NCI-H146 (cell line): ENCODE data around the gene ISY1.
"Not testable (repeated sequence)": the region's sequence is repeated elsewhere in the genome, so short reads cannot be mapped to it uniquely, and the experiment has no call there.

Experiments
- DNase-seq: peaks from one replicate; lab custom pipeline; 2025; lab: John Stamatoyannopoulos, UW

The ISY1 gene

DNA sequence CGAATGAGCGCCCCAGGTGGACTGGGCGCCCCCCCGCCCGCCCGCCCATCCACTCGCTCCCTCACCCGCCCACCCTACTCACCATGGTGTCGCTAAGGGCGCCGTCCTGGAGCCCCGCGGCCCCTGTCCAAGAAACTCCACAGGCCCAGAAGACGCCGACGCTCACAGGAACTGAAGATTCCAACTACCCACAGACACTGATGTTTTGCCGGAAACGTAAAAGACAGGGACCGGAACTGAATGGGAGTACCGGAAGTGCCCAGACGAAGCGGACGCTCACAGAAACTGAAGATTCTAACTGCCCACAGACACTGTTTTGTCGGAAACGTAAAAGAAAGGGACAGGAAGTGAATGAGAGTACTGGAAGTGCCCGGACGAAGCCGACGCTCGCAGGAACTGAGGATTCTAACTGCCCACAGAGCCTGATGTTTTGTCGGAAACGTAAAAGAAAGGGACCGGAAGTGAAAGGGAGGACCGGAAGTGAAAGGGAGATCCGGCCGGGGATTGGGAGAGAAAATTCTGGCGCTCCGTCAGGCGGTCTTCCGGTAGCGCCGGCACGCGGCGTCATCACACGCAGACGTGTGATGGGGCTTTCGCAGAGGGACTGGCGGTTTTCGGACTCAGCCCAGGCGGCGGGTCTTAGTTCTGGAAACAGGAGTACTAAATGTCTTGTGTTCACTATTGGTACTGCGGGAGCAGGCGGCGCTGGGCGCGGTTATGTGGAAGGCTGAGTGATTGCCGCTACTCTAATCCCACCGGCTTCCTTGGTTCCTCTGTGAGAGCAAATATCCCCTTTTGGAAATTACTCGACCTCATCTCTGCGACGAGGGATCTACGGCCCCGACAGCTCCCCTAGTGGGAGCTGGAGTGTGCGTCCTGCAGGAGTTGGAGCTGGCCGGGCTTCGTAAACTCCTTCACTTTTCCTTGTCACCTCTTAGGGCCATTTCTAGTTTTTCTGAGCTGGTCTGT lies at the start of gene ISY1:
ISY1 (minus strand) TSS at position 173 of the 969 bp plus-strand sequence; CDS start at position 85, 88 bp downstream.
- peak; percentile 98 for DNase-seq

DNA sequence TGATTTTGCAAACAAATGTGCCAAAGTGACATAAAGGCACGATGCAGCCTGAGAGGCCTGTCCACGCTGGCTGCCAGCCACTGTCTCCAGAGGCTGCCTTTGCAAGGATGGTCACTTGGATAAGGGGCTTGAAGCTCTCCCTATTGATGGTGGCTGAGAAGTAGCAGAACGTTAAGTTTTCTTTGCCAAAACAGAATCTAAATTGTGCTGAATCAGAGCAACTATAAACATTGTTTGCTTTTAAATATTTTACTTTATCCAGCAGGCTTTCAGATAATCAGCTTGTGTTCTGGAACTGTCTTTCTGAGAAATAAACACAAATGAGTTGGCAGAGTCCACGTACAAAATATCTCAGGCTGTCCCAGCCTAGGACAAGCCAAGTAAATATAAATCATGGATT lies 46.6 kb upstream of the ISY1 start:
- no peak for DNase-seq

DNA sequence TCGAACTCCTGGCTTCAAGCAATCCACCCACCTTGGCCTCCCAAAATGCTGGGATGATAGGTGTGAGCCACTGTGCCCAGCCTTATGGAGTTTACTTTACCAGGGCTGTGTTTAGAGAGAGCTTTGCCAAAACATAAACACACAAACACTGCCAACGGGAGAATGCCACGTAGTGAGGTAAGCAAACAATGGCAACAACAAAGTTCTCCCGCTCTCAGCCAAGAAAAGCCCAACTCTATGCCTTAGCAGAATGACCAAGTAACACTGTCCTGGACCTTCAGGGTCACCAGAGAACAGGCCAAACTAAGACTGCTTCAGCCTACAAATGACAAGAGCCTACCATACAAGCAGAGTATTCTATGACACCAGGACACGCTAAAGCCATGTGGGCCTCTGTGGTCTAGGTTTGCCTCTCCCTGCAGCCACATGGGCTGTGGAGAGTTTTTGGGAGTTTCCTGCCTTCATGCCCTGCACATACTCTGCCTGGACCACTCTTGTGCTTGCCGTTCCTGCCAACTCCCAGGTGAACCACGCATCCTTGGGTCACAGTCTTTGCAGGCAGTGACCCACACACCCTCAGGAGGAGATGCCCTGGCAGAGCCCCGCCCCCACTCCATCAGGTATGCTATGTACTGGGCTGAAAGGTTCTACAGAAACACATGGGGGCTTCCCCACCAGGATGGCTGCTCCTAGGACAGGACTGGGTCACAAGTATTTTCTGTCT lies 44.4 kb upstream of the ISY1 start:
- no peak for DNase-seq

DNA sequence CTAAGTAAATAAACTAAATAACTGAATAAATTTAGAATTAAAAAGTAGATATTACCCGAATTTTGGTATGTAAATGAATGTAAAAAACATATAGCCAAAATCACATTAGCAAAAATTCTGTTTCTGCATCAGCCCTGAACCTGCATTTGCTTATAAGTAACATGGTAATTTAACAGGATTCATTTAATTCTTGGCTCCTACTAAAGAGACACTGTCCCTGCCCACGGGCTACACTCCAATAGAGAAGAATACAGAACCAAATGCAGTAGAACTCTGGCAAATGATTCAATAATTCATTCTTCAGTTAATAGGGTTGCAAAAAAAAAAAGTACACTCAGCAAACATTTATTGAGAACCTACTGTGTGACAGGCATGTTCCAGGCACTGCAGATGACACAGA lies 43.6 kb upstream of the ISY1 start:
- DNase-seq, result no peak

DNA sequence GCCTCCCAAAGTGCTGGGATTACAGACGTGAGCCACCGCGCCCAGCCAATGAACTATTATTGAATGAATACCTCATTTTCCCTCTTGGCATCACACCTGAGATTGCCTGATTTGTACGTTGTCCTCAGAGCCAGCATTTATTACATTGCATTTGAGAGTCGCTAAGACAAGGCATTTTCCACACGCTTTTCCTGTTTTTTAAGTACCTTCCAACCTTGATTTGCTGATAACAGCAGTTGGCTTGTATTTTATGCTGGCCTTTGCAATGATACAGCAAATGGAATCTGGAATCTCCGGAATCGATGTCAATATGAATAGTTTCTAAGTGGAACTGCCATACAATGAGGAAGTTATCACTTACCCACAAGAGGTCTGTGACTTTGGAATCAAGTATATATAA lies 38.5 kb upstream of the ISY1 start:
- DNase-seq, result no peak

DNA sequence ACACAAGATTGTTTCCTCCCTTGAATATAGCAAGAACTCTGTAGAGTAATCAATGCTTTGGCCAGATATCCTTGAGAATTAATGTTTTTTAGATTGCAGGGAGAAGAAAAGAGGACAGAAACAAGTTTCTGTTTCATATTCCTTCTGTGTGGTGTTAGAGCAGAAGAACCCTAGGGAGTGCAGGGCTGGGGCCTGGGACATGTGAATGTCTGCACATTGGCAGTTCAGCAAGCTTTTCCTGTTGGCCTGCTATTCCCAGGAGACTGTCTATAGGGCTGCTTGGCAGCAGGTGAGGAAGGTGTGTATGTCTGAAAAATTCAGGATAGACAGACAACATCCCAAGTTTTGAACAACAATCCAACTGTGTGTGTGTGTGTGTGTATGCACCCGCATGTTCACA lies 36.5 kb upstream of the ISY1 start:
- DNase-seq, result no peak

DNA sequence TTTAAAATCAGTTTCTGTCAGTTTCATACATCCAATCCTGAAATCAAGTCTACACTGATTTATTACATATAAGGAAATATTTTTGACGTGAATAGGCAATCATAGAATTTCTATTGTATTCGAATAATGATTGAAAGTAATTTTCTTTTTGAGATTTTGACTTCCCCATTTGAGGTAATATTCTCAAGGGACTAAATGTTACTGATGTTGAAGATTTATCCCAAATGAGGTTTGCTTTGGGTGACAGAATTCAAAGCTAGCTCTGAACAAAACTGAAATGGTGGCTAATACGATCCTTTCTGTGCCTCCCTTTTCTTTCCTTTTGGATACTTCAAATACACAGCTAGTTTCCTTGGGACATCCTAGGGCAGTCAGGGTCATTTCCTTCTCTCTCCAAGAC lies 35.7 kb upstream of the ISY1 start:
- no peak for DNase-seq

DNA sequence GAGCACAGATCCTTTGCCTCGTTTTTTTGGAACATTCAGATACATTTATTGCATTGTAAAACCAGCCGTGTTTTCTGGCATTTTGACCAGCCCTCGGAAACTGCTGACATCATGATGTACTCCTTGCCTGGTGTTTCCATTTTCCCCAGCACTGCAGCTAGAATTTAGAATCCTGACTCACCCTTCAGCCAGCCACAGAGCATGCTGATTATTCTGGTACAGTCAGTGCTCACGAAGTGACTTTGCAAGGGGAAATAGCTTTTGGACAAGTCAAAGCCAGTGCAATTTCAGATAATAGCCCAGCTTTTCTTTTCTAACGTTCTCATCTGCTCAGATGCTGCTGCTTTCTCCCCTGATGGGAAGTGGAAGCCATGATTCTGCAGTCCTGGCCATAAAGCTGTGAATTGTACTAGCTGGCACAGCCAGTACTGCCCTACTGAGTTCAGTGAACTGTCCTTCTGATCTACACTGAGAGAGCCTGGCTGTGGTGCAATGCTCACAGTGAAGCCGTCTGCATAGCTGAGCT lies 34.9 kb upstream of the ISY1 start:
- no peak for DNase-seq

DNA sequence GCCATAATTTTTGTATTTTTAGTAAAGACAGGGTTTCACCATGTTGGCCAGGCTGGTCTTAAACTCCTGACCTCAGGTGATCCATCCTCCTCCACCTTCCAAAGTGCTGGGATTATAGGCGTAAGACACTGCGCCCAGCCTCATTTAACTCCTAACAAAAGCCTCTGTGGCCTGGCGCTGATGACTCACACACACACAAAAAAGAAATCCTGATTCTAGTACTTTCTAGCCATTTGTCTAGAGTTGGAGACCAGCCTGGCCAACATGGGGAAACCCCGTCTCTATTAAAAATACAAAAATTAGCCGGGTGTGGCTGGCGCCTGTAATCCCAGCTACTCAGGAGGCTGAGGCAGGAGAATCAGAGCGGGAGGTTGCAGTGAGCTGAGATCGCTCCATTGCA lies 28.9 kb upstream of the ISY1 start:
- DNase-seq, result not testable (repeated sequence)

DNA sequence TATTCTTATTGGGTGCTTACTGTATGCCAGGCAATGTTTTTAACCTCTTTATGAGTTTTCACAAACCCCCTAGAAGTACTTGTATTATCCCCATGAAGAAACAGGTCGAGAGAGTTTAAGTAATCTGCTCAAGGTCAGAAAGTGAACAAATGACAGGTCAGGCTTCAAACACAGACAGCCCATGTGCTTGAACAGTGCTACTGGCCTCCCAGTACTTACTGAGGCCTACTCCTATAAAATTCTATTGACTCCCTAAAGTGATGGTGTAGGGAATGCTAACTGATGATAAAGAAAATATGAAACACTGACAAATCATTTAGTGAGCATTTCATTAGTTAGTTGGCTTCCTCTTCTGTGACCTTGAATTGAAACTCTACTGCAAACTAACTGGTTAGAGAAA lies 27.0 kb upstream of the ISY1 start:
- DNase-seq, result no peak

DNA sequence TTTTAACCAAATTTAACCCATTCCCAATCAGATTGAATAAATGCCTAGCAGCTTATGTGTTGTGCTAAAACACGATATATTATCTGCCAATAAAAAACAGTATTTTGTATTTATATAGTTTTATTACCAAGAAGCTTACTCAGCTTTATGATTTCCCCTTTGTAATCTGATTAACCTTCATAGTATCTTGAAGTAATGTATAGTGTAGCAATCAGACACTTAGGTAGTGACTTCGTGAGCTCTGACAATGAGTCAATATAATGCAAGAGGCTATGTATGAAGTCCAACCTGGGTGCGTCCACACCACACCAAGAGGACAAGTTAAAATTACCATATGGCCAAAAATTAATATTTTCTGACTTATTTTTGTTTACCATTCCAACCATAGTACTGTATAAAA lies 24.9 kb upstream of the ISY1 start:
- DNase-seq, result no peak

DNA sequence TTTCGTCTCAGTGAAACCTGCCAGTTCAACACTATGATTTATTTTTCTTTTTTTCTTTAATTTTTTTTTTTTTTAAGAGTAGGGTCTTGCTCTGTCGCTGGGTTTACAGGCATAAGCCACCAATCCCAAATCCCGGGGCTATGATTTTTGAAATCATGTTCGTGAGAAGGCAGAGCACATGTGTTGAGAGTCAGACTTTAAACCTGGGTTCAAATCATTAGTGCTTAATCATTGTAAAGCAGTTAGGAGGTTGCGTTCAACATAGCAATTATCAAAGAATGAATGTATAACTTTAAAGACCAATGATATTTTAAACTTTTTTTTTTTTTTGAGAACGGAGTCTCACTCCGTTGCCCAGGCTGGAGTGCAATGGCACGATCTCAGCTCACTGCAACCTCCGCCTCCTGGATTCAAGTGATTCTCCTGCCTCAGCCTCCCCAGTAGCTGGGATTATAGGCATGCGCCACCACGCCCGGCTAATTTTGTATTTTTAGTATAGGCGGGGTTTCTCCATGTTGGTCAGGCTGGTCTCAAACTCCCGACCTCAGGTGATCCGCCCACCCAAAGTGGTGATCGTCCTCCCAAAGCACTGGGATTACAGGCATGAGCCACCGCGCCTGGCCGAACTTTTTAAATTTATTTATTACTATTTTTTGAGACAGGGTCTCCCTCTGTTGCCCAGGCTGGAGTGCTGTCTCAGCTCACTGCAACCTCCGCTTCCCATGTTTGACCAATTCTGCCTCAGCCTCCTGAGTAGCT lies 24.1 kb upstream of the ISY1 start:
- not testable (repeated sequence) for DNase-seq

DNA sequence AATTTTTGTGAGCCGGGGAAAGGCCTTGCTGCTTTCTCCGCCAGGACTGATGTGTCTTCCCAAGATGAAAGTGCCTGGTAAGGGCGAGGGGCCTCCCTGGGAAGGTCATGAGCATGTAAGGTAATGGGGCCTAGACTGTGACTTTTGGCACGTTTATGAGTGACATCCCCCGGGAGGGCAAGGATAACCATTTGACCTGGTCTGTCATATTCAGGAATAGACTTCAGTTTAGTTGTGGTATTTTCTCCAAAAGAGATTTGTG lies 23.5 kb upstream of the ISY1 start:
- DNase-seq, result peak; percentile 59

DNA sequence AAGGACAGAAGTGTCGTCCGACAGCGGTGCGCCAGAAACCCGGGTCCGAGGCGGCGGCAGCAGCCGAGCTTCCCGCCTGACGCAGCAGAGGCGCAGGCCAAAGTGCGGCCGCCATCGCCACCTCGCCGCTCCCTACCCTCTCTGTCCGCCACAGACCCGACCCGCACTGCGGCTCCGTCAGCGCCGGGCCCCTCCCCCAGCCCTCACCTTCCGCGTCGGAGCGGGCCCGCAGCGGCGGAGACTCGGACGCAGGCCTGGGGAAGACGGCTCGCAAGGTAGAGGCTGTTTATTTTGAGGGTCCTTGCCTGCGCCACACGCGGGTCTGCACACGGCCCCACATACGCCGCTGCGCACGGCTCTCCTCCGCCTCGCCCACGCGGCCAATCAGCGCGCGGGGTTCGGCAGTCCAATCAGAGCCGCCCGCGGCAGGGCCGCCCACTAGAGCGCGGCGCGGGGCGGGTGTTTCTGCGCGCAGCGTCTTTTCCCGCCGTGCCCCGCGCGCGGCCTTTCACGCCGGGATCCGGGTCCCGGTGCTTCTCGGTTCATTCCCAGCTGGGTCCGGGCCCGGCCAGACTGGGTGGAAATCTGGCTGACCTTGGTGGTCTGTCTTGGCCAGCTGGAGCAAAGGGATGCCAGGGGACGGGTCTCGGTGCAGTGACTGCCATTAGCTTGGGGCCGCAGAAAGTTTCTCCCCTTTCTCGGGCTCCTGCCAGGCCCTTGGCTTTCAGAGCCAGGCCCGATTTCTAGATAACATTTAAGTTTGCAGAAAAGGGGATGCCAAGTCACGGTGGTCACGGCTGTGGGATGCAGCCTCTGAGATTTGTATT lies 22.9 kb upstream of the ISY1 start, which contains the start of gene CNBP:
CNBP (minus strand) TSS at position 328 of the 827 bp plus-strand sequence. CDS start 12,139 bp downstream, outside the sequence.
- peak; percentile 99 for DNase-seq

DNA sequence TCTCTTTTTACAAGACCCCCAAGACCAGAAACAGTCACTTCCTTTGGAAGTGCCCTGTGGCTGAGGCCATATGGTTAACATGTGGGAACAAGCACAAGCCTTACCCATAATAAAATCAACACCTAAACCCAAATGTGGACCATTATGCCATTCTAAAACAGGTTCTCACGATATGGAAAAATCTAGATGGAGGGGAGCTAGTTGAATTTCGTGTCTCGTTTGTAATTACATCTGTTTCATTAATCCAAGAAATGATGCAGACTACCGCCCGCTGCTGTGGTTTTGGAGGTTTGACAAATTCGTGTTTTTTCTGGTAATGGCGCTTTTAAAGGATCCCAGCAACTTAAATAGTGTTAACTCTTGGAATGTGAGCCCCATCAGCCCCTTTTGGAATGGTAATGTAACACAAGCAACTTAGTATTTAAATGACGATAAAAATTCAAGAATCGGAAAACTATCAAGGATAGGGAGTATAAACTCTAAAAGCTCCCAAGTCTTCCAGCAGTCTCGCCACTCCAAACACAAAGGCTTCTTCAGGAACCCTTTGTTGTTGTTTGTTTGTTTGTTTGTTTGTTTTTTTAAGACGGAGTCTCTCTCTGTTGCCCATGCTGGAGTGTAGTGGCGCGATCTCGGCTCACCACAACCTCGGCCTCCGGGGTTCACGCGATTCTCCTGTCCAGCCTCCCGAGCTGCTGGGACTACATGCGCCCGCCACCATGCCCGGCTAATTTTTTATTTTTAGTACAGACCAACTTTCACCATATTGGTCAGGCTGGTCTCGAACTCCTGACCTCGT lies 21.7 kb upstream of the ISY1 start:
- DNase-seq, result peak; percentile 70

DNA sequence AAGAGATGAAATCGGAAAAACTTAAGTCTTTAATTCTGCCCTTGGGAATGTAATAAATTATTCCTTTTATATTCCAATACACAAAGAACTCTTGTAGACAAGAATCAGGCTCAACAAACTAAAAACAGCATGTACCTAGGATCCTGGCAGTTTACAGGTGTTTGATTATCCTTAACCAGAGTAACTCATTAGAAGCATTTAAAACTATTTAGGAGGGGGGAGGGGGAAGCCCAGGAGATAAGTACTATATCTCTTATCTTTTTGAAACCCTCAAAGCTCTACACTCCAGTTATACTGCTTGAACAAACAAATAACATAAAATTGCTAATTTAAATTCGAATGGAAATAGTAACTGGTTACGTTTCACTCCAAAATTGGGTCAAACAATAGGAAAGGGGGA lies 21.0 kb upstream of the ISY1 start:
- DNase-seq, result peak; percentile 26

DNA sequence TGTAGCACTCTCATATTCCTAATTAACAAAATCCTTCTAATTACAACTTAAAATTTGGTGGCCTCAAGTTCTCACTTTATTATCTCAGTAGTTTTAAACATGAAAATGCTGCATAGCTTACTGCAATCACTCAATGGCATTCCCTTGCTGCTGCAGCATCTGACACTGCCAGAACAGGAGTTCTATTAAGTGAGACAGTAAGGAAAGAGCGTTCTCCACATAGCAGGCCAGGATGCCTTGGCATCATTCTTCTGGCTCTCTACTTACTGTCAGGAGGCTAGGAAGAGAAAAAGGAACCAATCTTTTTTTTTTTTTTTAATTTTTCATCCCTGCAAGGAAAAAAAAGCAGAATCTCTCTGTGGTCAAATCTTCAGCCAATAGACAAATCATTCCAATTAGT lies 19.6 kb upstream of the ISY1 start:
- no peak for DNase-seq

DNA sequence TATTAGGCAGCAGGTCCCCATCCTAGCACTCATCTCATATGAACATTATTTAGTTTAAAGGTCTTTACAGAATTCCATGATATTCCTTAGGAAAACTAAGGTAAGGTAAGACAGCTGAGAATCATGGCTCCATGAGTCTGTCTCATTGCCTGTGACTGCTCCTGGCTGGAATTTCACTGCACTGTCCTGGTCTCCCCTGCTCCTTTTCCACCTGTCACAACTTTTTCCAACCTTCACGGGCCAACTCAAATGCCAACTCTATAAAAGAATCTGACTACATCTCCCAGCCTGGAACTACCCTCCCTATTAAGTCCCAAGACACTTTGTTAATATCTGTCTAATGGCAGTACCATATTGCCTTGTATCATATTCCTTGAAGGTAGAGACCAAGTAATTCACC lies 15.2 kb upstream of the ISY1 start:
- DNase-seq, result no peak

DNA sequence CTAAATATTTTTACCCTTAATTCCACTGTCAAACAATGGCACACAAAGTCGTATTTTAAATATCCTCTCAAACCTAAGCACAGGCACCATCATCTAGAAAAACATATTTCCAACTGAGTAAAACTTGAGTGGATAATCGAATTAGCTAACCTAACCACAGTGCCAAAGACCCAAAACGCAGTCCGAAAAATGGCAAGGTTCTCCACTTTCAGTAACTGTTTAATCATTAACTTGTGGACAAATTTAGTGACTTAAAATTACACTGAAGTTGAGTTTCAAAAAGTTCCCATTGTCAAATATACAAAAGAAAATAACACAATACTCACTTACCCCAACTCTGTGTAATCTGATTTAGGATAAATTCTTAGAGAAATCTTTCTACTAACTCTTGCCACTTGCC lies 12.9 kb upstream of the ISY1 start:
- DNase-seq, result no peak

DNA sequence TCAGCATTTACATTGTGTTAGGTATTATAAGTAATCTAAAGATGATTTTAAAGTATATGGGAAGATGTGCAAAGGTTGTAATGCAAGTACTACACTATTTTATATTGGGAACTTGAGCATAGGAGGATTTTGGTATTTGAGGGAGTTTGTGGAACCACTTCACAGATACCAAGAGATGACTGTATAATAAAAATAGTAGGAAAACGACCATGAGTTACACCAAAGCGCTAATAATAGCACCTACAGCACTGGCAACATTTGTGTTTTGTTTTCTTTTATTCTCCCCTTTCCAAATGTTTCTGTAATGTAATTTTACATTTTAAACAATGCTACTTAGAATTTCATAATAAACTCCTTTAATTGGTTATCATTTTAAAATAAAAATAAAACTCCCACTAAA lies 12.3 kb upstream of the ISY1 start:
- DNase-seq, result no peak
